ENCODE measurements around the gene LCE1D.

GRCh38 chr1:152811671-152812070 is 15.2 kb downstream of the LCE1D start, which contains the start of gene LCE1B:
- TF ChIP-seq POLR2A (IDR thresholded peaks at IDR 0.05; ENCODE audit: low read depth, low read length), result no peak
- TF ChIP-seq TAF1 (IDR thresholded peaks at IDR 0.05; ENCODE audit: low read depth, low read length), result no peak
